HEK293 (cell line): ENCODE measurements around the gene PRPF38B.

Source experiments
- CTCF ChIA-PET: fragments of 350-600 bp; formaldehyde crosslinking; extraction: SDS; loops from one replicate; lab custom pipeline; 2021; ENCODE audit warnings: antibody characterized with exemption; lab: Yijun Ruan, JAX
- POLR2A ChIA-PET: fragments of 300-600 bp; formaldehyde crosslinking; extraction: SDS; loops from one replicate; lab custom pipeline; 2020; ENCODE audit warnings: antibody characterized with exemption, inconsistent platforms; lab: Yijun Ruan, JAX
- H3K27ac ChIP-seq: fragments of 200-500 bp; sonication (Bioruptor generic); 2 replicates; pipeline ENCODE4 v1.5.1; 2014; ENCODE audit warnings: low read depth, low read length, control low read depth, inconsistent platforms; ENCODE audit errors: extremely low read depth
- H3K36me3 ChIP-seq, 2 experiments: fragments of 200-500 bp in 1 of 2; sonication (Bioruptor generic) in 1 of 2; 1 replicate in 1 of 2; 2 replicates in 1 of 2; pipeline ENCODE4 v1.5.1; 2014 to 2017; ENCODE audit warnings: inconsistent platforms in 2 of 2, low read length in 2 of 2; ENCODE audit not compliant: control insufficient read depth in 2 of 2, insufficient read depth in 1 of 2
- H3K4me1 ChIP-seq: fragments of 200-500 bp; sonication (Bioruptor generic); 2 replicates; pipeline ENCODE4 v1.5.1; 2014; ENCODE audit warnings: mild to moderate bottlenecking, low read length, inconsistent platforms; ENCODE audit not compliant: control insufficient read depth, insufficient read depth
- H3K4me3 ChIP-seq: 2 replicates; pipeline ENCODE4 v1.5.1; 2011; ENCODE audit warnings: low read depth, mild to moderate bottlenecking, control low read depth, low read length, moderate library complexity
- H3K9me3 ChIP-seq: fragments of 200-500 bp; sonication (Bioruptor generic); 2 replicates; pipeline ENCODE4 v1.5.1; 2014; ENCODE audit warnings: low read depth, low read length, inconsistent platforms; ENCODE audit not compliant: control insufficient read depth, insufficient read depth
- ATF2 ChIP-seq: fragments of 450-650 bp; formaldehyde crosslinking; IDR thresholded peaks from 2 replicates; pipeline ENCODE4 v1.5.1; 2016; ENCODE audit warnings: missing biosample characterization, missing genetic modification characterization, low read depth
- CTCF ChIP-seq: fragments of 450-650 bp; formaldehyde crosslinking; IDR thresholded peaks from 2 replicates; pipeline ENCODE4 v1.5.1; 2016; ENCODE audit warnings: missing biosample characterization, missing genetic modification characterization
- IKZF3 ChIP-seq: fragments of 450-650 bp; IDR thresholded peaks from 2 replicates; pipeline ENCODE4 v1.5.0; 2018; ENCODE audit warnings: missing biosample characterization, mild to moderate bottlenecking, missing genetic modification characterization, moderate library complexity
- KLF1 ChIP-seq: fragments of 450-650 bp; formaldehyde crosslinking; IDR thresholded peaks from 2 replicates; pipeline ENCODE4 v1.5.1; 2016; ENCODE audit warnings: missing biosample characterization, missing genetic modification characterization
- KLF7 ChIP-seq: fragments of 450-650 bp; formaldehyde crosslinking; IDR thresholded peaks from 2 replicates; pipeline ENCODE4 v1.5.1; 2016; ENCODE audit warnings: missing biosample characterization, missing genetic modification characterization, borderline replicate concordance
- KLF8 ChIP-seq: fragments of 450-650 bp; formaldehyde crosslinking; IDR thresholded peaks from 2 replicates; pipeline ENCODE4 v1.5.1; 2016; ENCODE audit warnings: missing biosample characterization, missing genetic modification characterization
- PRDM1 ChIP-seq: fragments of 450-650 bp; formaldehyde crosslinking; IDR thresholded peaks from 2 replicates; pipeline ENCODE4; 2016; ENCODE audit warnings: missing biosample characterization, missing genetic modification characterization
- PRDM10 ChIP-seq: fragments of 450-650 bp; formaldehyde crosslinking; IDR thresholded peaks from 2 replicates; pipeline ENCODE4 v1.5.1; 2016; ENCODE audit warnings: missing biosample characterization, missing genetic modification characterization
- SP2 ChIP-seq: fragments of 450-650 bp; formaldehyde crosslinking; IDR thresholded peaks from 2 replicates; pipeline ENCODE4 v1.5.1; 2016; ENCODE audit warnings: missing biosample characterization, missing genetic modification characterization
- TRIM28 ChIP-seq: IDR thresholded peaks from 2 replicates; pipeline ENCODE4 v1.6.1; 2011; ENCODE audit warnings: low read length, control low read depth, borderline replicate concordance
- YY1 ChIP-seq: fragments of 450-650 bp; formaldehyde crosslinking; IDR thresholded peaks from 2 replicates; pipeline ENCODE4 v1.5.1; 2018; ENCODE audit warnings: missing biosample characterization, missing genetic modification characterization
- ZBTB1 ChIP-seq: fragments of 450-650 bp; formaldehyde crosslinking; IDR thresholded peaks from 2 replicates; pipeline ENCODE4 v1.5.1; 2016; ENCODE audit warnings: missing biosample characterization, missing genetic modification characterization
- ZNF112 ChIP-seq: fragments of 450-650 bp; formaldehyde crosslinking; IDR thresholded peaks from 2 replicates; pipeline ENCODE4 v1.5.0; 2017; ENCODE audit warnings: missing biosample characterization, missing genetic modification characterization
- ZNF16 ChIP-seq: fragments of 450-650 bp; formaldehyde crosslinking; IDR thresholded peaks from 2 replicates; pipeline ENCODE4 v1.5.1; 2016; ENCODE audit warnings: low read depth, missing biosample characterization, missing genetic modification characterization
- ZNF169 ChIP-seq: fragments of 450-650 bp; formaldehyde crosslinking; IDR thresholded peaks from 2 replicates; pipeline ENCODE4 v1.5.1; 2016; ENCODE audit warnings: missing biosample characterization, missing genetic modification characterization
- ZNF26 ChIP-seq: fragments of 450-650 bp; formaldehyde crosslinking; IDR thresholded peaks from 2 replicates; pipeline ENCODE4 v1.5.1; 2016; ENCODE audit warnings: missing biosample characterization, missing genetic modification characterization
- ZNF404 ChIP-seq: fragments of 450-650 bp; formaldehyde crosslinking; IDR thresholded peaks from 2 replicates; pipeline ENCODE4 v1.5.1; 2017; ENCODE audit warnings: missing biosample characterization, missing genetic modification characterization
- ZNF501 ChIP-seq: fragments of 450-650 bp; formaldehyde crosslinking; IDR thresholded peaks from 2 replicates; pipeline ENCODE4 v1.5.1; 2016; ENCODE audit warnings: missing biosample characterization, missing genetic modification characterization
- ZNF560 ChIP-seq: fragments of 450-650 bp; formaldehyde crosslinking; IDR thresholded peaks from 2 replicates; pipeline ENCODE4 v1.5.1; 2017; ENCODE audit warnings: missing biosample characterization, missing genetic modification characterization, borderline replicate concordance
- ZNF645 ChIP-seq: fragments of 450-650 bp; formaldehyde crosslinking; IDR thresholded peaks from 2 replicates; pipeline ENCODE4; 2016; ENCODE audit warnings: missing biosample characterization, missing genetic modification characterization
- ZNF785 ChIP-seq: fragments of 450-650 bp; formaldehyde crosslinking; IDR thresholded peaks from 2 replicates; pipeline ENCODE4 v1.5.1; 2016; ENCODE audit warnings: missing biosample characterization, missing genetic modification characterization
- ZNF791 ChIP-seq: fragments of 450-650 bp; formaldehyde crosslinking; IDR thresholded peaks from 2 replicates; pipeline ENCODE4 v1.5.1; 2016; ENCODE audit warnings: missing biosample characterization, missing genetic modification characterization
- ZSCAN23 ChIP-seq: fragments of 450-650 bp; formaldehyde crosslinking; IDR thresholded peaks from 2 replicates; pipeline ENCODE4 v1.5.1; 2016; ENCODE audit warnings: missing biosample characterization, missing genetic modification characterization
- ZSCAN30 ChIP-seq: fragments of 450-650 bp; IDR thresholded peaks from 2 replicates; pipeline ENCODE4 v1.5.1; 2018; ENCODE audit warnings: missing biosample characterization, mild to moderate bottlenecking, missing genetic modification characterization, moderate library complexity

PRPF38B gene

GRCh38 chr1:108669679-108670078, 22.4 kb upstream of the PRPF38B start:
- POLR2A ChIA-PET = no interaction called here
- TF ChIP-seq ZNF560 (tag by site-specific recombination) = no peak
- TF ChIP-seq PRDM10 = peak; percentile 63
- CTCF ChIA-PET = no interaction called here

GRCh38 chr1:108670131-108670773, 21.9 kb upstream of the PRPF38B start:
- Histone ChIP-seq H3K4me1 (no peaks in the 10 kb centered on the region), H3K9me3 (no peaks in the 10 kb centered on the region), H3K4me3 (no peak overlapping the region), H3K27ac (no peak overlapping the region), H3K36me3 (no peaks in the 10 kb centered on the region)
- CTCF ChIA-PET = no interaction called here
- TF ChIP-seq ZNF112 (tag by site-specific recombination) (no peak), ZNF501 (tag by site-specific recombination) (no peak), ZBTB1 (no peak), CTCF (no peak), ZNF26 (no peak), ZNF791 (no peak), ZSCAN30 (tag by site-specific recombination) (no peak), KLF1 (tag by site-specific recombination) (no peak)
- POLR2A ChIA-PET = no interaction called here

More at GRCh38 chr1:108669679-108670078, 22.4 kb upstream of the PRPF38B start:
- H3K9me3 ChIP-seq = no peaks in the 10 kb centered on the region
- H3K4me3 ChIP-seq = no peak overlapping the region
- H3K36me3 ChIP-seq = no peaks in the 10 kb centered on the region
- H3K27ac ChIP-seq = no peak overlapping the region
- H3K4me1 ChIP-seq = no peaks in the 10 kb centered on the region

GRCh38 chr1:108671143-108671542, 21.0 kb upstream of the PRPF38B start:
- ChIA-PET POLR2A (no interaction called here), CTCF (no interaction called here)
- no peaks in the 10 kb centered on the region for H3K36me3 ChIP-seq
- no peak overlapping the region for H3K4me3 ChIP-seq
- no peak overlapping the region for H3K27ac ChIP-seq
- no peaks in the 10 kb centered on the region for H3K4me1 ChIP-seq
- H3K9me3 ChIP-seq = no peaks in the 10 kb centered on the region
- TF ChIP-seq PRDM1 (no peak), ZNF16 (tag by site-specific recombination) (no peak), IKZF3 (tag by site-specific recombination) (no peak), KLF7 (tag by site-specific recombination) (no peak), ATF2 (no peak), ZSCAN23 (no peak), ZNF404 (tag by site-specific recombination) (no peak), ZNF645 (tag by site-specific recombination) (no peak), ZNF785 (no peak), SP2 (tag by site-specific recombination) (no peak), TRIM28 (no peak), KLF8 (tag by site-specific recombination) (no peak), YY1 (no peak), ZNF169 (tag by site-specific recombination) (no peak), ZSCAN30 (tag by site-specific recombination) (no peak)
